HG03108 (cell line): Measurements from ENCODE around the gene OXA1L.
"Not testable (repeated sequence)": the region's sequence is repeated elsewhere in the genome, so short reads cannot be mapped to it uniquely, and the experiment has no call there.

Source experiments
- ATAC-seq: cut with Tn5 transposase; IDR thresholded peaks from one replicate; pipeline ENCODE4 v1.9.1; 2021; ENCODE audit warnings: moderate library complexity; ENCODE audit not compliant: unreplicated experiment

The OXA1L gene

DNA sequence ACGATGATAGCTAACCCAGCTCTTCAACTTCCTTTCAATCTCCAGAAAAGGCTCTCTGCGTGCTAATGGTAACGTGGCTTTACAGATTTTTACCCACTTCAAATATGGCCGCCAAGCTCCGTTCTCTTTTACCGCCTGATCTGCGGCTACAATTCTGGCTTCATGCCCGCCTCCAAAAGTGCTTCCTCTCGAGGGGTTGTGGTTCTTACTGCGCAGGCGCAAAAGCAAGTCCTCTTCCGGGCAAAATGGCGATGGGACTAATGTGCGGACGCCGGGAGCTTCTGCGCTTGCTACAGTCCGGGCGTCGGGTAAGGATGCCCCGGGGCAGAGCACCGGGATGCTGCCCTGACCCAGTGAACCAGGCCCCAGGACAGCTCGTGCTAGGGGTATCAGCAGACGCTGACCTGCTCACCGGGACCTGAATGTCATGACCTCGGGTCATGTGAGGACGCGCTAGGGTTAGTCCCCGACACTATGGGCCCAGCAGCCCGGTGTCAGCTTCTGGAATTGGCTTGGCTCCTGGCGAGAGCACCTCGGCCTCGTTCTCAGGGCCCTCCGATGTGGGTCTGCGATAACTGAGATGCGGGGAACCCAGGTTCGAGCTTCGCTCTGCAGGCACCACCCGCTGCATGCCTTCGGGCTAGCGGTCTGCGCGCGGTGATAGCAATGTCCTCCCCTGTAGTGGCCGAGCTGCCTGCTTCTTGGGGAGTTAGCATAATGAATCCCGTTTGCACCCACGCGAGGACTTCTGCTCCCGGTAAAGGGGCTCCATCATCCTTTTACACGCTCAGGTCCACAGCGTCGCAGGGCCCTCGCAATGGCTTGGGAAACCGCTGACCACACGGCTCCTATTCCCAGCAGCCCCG is at the start of gene OXA1L:
OXA1L (plus strand) TSS at position 232 of the 866 bp plus-strand sequence; CDS start at position 246, 14 bp downstream.
- ATAC-seq: peak; percentile 65

DNA sequence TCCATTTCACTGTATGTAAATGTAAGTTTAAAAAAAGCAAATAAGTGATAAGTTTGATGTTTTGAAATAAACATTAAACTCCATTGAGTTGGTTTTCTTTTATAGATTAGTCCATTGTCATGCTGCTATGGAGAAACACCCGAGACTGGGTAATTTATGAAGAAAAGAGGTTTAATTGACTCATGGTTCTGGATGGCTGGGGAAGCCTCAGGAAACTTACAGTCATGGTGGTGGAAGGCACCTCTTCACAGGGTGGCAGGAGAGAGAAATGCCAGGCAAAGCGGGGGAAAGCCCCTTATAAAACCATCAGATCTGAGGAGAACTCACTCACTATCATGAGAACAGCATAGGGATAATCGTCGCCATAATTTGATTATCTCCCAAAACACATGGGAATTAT is 48.4 kb upstream of the OXA1L start:
- no peak for ATAC-seq

DNA sequence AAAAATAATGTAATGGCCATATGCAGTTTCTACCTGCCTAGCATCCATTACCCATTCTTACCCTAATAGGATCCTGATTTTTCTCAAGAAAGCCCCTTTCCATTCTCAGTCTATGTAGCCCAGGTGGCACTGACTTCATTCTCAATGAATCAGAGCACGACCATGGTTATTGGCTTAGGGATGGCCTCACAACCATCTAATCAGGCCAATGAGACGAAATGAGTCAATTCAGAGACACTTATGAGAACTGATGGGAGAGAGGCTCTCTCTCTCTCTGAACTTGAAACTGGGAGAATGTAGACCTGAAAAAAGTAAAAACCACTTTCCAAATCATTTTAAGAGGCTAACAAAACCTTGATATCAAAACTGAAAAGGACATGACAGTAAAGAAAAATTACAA is 45.3 kb upstream of the OXA1L start:
- no peak for ATAC-seq

DNA sequence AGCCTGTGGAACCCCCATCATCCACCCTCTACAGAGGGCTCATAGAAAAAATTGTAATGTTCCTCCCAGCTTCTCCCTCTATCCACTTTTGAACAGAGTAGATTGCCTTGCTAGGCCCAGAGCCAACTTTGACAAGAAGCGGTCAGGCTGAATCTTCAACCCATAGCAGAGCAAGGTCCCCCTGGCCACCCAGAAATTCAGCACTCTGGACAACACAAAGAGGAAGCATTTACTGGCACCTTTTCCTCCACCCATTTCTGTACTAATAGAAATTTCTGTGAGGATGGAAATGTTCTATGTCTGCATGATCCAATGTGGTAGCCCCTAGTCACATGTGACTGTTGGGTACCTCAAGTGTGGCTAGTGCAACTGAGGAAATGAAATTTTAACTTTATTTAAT is 42.7 kb upstream of the OXA1L start:
- no peak for ATAC-seq

DNA sequence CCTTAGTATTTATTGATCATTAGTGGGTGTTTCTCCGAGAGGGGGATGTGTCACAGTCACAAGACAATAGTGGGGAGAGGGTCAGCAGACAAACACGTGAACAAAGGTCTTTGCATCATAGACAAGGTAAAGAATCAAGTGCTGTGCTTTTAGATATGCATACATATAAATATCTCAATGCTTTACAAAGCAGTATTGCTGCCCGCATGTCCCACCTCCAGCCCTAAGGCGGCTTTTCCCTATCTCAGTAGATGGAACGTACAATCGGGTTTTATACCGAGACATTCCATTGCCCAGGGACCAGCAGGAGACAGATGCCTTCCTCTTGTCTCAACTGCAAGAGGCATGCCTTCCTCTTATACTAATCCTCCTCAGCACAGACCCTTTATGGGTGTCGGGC is 41.6 kb upstream of the OXA1L start:
- ATAC-seq: not testable (repeated sequence)

DNA sequence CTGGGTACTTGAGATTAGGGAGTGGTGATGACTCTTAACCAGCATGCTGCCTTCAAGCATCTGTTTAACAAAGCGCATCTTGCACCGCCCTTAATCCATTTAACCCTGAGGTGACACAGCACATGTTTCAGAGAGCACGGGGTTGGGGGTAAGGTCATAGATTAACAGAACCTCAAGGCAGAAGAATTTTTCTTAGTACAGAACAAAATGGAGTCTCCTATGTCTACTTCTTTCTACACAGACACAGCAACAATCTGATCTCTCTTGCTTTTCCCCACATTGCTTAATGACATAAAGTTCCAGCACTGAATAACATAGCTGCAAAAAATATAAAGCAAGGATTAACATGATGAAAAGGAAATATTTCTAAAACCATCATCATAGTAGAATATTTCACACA is 41.1 kb upstream of the OXA1L start:
- not testable (repeated sequence) for ATAC-seq

DNA sequence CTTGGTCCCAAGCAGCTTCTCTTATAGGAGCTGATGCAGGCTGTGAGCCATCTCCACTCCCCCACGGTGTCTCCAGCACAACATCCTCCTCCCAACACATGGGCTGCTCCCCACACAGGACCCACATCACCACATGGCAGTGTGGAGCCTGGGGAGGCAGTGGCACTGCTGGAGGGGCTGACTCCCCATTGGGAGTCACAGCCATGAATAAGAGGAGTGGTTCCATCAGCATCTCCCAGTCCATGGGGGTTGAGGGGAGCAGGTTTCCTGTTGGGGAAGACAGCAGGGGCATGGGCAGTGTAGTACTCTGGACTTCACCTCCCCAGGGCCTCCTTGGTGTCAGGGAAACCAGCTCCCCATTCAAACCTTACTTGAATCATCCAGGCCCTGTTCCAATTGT is 40.5 kb upstream of the OXA1L start:
- ATAC-seq: no peak

DNA sequence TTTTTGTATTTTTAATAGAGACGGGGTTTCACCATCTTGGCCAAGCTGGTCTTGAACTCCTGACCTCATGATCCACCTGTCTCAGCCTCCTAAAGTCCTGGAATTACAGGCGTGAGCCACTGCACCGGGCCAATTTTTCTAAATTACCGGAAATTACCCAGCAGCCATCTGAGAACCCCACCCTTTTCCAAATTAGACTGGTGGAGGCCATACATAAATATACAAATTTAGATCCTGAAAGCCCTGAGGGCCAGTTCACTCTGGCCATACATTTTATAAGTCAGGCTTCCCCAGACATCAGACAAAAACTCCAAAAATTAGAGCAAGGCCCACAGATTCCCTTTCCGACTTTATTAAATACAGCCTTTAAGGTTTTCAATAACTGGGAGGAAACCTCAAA is 34.4 kb upstream of the OXA1L start:
- ATAC-seq: not testable (repeated sequence)

DNA sequence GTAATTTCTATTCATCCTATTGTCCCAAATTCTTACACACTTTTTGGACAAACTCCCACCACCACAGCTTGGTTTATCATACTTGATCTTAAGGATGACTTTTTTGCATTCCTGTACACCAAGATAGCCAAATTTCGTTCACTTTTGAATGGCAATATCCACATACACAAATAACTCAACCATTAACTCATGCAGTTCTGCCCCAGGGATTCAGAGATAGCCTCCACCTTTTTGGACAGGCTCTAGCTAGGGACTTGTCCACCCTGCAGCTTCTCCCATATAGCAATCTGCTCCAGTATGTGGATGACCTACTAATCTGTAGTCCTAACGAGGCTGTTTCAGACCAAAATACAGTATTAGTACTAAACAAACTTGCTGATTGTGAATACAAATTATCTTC is 32.7 kb upstream of the OXA1L start:
- ATAC-seq: no peak

DNA sequence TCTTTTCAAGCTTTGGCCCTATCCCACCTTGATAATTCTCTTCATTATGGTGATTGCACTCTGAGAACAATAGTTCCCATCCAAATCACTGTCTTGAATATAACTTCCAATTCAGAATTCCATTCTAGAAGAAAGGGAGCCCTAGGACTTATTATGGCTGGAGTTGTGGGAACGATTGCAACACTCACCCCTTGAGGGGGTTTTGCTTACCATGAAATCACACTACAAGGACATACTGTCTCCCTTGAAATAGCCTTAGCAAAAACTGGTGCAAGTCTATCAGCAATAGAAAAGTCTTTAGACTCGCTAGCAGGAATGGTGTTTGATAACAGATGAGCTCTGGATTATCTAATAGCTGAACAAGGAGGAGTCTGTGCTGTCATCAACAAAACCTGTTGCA is 31.4 kb upstream of the OXA1L start:
- ATAC-seq: no peak

DNA sequence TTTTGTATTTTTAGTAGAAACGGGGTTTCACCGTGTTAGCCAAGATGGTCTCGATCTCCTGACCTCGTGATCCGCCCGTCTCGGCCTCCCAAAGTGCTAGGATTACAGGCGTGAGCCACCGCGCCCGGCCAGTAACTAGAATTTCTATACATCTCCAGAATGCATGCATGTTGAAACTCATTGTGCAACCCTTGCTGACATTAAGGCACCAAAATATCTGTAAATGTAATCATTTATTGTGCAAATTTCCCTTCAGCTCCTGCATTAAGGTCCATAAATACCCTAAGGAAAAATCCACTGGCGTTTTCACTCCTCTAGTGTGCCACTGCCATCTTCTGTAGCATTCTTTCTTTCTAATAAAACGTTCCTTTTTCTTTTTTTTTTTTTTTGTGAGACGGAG is 30.1 kb upstream of the OXA1L start:
- not testable (repeated sequence) for ATAC-seq

DNA sequence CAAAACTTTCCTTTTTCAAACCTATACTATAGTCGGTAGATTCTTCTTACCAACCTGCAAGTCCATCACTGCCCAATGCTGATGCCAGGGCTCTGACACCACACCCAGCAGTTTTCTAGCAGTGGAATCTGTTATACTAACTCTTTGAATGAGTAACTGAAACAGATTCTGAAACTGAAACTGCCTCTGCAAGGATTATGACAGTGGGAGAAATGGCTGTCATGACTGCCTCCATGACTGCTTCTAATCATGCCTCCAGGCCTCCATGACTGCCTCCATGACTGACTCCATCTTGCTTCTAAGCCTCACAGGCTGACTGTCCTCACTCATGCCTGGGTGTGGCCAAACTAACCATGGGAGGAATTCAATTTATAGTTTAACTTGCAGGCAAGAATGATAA is 29.4 kb upstream of the OXA1L start:
- ATAC-seq: no peak

DNA sequence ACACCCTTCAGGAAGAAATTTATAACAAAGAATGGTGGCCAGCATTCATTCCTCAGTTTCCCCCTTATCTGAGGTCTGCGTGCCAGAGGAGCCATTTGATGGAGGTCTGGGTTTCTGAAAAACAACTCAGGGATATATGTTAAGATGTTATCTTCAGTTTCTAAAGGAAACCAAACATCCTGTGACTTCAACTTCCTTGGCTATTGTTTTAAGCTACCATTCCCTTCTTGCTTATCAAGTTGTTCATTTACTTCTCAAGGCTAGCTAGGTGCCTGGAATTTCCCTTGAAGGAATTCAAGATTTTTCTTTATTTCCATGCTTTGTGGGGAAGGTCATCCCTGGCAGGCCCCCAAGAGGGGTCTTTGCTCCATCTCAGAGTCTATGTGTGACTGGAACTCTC is 27.1 kb upstream of the OXA1L start:
- no peak for ATAC-seq

DNA sequence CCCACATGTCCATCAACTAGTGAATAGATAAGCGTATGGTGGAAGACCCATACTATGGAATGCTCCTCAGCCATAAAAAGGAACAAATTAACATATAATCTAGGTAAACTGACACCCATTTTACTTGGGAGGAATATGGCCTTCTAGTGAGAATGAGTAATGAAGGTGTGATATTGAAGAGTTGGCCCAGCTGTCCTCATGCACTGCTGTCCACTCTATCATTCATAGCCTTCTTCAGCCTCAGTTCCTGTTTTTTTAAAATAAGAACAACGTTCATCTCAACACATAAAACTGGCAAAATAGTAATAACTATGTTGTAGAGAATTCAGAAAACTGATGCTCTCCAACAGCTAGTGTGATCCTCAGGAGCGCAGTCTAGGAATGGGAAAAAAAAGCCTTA is 26.5 kb upstream of the OXA1L start:
- ATAC-seq: no peak

DNA sequence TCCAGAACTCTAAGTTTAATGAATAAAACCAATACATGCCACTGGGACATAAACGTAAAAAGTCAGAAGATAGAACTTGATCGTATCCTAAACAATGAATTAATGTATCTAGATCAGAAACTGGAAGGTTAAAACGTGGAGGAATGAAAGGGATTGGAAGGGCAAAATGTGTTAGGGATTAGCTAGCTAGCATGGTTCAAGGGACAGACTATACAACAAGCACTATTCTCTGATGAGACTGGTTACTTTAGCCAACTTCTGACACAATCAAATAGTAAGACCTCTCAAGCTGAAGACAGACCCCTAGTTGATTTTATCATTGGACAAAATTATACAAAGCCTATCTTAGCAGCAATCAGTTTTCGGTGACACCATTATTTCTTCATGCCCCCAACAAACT is 18.7 kb upstream of the OXA1L start:
- ATAC-seq: no peak

DNA sequence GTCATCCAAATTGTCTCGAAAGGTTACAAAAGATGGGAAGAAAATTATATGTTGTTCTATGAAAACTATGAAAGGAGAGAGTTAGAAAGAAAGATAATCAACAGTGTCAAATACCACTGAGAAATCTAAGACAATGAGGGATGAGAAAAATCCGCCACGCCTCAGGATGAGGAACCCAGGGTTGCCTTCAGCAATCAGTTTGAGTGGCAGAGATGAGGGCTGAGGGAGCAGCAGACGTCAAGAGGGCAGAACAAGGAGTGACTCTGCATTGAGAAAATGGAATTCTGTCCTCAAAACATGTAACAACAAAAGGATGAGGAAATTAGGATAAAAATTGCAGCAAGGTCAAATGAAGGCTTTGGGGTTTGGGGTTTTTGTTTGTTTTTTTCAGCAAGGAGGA is 18.3 kb upstream of the OXA1L start:
- no peak for ATAC-seq

DNA sequence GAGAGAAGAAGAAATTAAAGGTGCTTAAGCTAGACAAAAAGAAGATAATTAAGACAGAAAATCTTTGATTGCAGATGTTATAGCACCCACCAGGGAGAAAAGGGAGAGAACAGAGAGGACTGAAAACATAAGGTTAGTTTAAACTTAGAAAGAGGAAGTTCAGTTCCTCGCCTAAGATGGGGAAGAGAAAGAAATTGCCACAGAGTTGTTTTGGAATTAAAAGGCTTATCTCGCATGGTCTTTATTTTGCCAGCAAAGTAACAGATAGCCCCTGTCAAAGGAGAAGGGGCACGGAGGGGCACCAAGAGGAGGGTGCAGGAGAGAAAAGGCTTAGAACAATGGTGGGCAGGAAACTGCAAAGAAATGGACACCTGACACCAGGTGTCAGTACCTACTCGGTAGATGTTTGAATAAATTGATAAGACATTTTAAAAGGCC is 17.8 kb upstream of the OXA1L start:
- no peak for ATAC-seq

DNA sequence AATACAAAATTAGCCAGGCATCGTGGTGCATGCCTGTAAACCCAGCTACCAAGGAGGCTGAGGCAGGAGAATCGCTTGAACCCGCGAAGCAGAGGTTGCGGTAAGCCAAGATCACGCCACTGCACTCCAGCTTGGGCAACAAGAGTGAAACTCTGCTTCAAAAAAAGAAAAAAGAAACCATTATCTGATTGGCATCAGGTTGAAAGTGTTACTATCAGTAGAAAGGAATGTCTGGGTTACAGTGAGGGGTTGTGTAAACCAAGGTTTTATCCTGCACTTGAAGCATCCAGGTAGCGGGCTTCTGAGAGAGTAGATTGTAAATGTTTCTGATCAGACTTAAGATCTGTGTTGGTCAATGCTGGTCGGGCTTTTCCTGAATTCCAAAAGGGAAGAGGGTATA is 14.1 kb upstream of the OXA1L start:
- no peak for ATAC-seq

DNA sequence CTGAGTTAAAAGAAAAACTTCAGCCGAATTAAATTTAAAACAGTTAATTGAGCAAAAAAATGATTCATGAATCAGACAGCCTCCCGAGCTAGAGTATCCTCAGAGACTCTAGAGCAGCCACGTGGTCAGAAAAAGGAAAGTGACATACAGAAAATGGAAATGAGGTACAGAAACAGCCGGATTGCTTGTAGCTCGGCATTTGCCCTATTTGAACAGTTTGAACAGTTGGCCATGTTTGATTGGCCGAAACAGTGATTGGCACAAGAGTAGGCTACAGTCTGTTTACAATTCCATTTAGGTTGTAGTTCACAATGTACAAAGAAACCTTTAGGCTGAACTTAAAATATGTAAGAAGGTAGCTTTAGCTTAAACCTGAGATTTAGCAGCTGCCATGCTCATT is 12.9 kb upstream of the OXA1L start:
- no peak for ATAC-seq

DNA sequence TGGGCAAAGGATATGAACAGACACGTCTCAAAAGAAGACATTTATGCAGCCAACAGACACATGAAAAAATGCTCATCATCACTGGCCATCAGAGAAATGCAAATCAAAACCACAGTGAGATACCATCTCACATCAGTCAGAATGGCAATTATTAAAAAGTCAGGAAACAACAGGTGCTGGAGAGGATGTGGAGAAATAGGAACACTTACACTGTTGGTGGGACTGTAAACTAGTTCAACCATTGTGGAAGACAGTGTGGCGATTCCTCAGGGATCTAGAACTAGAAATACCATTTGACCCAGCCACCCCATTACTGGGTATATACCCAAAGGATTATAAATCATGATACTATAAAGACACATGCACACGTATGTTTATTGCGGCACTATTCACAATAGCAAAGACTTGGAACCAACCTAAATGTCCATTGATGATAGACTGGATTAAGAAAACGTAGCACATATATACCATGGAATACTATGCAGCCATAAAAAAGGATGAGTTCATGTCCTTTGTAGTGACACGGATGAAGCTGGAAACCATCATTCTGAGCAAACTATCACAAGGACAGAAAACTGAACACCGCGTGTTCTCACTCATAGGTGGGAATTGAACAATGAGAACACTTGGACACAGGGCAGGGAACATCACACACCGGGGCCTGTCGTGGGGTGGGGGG is 8.4 kb upstream of the OXA1L start:
- ATAC-seq: not testable (repeated sequence)

DNA sequence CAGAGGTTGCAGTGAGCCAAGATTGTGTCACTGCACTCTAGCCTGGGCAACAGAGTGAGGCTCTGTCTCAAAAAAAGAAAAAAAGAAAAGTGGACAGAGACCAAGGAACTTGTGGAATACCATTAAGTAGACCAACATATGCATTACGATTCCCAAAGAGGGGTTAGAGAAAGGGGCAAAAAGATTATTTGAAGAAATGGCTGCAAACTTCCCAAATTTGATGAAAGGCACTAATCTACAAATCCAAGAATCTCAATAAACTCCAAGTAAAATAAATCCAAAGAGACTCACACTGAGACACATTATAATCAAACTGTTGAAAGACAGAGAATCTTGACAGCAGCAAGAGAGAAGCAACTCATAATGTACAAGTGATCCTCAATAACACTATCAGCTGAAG is 4.8 kb upstream of the OXA1L start:
- ATAC-seq: no peak

DNA sequence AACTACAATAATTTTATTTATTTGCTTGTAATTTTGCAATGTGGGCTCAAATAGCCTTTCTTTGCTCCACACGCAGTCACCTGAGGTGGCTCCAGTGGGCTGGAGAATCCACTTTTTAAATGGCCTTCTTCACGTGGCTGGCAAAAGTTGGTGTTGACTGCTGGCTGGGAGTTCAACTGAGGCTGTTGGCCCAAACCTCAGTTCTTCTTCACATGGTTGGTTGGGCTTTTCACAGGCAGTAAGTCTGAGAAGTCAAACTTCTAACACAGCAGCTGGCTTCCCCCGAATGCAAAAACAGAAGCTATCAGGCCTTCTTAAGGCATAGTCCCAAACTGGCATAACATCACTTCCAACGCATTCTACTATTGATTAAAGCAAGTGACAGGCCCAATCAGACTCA is 2.1 kb upstream of the OXA1L start:
- no peak for ATAC-seq

DNA sequence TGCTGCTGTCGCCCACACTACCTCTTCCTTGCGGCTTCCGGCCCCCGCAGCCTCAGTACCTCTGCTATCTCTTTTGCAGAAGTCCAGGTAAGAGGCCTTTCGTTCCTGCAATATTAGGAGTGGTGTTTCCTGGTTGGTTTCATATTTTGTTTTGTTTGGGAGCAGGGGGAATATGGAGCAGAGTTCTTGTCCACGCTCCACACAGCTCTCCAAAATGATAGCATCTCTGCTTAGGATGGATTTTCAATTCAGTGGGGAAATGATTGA is 768 bp downstream of the OXA1L start:
- ATAC-seq: no peak
